ENCODE results near the gene SPINK4.

SPINK4 gene

GRCh38 chr9:33263131-33264002 is 23.4 kb downstream of the SPINK4 start:
- DNase-seq, result peak; percentile 2

- DNase-seq, result no peak
Measured at GRCh38 chr9:33264003-33264472, 24.1 kb downstream of the SPINK4 start.

DNA sequence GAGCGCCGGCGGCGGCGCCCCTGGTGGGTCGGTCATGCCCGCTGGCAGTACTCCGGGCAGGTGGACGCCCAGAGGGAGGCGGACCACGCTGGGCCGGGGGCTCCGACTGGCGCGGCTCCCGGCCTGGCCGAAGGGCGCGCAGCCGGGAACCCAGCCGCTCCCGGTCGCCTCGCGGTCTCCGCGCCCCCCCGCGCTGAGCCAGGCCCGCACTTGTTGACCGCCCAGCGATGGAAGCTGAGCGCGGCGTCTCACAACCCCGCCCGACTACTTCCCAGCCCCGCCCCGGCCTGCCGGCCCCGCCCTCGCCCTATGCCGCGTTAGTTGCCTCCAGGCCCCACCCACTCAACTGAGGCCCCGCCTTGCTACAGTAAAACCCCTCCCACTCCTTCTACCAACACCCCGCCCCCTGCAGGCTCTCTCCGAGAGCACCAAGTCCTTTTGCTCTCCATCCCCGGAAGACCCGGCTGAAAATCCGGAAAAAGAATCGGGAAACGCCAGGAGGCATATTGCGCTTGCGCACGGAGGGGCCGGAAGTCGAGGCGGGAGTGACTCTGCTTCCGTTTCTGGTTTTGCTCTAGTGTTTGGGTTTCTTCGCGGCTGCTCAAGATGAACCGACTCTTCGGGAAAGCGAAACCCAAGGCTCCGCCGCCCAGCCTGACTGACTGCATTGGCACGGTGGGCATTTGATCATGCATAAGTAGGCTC is 24.7 kb downstream of the SPINK4 start, which contains the start of the genes BAG1 and CHMP5:
BAG1 (minus strand) TSS at position 236 of the 705 bp plus-strand sequence.
CHMP5 (plus strand) TSS at position 577 of the 705 bp plus-strand sequence; CDS start at position 607, 30 bp downstream.
- DNase-seq, result peak; percentile 98

- DNase-seq, result no peak
Measured at GRCh38 chr9:33265211-33265865, 25.4 kb downstream of the SPINK4 start.

- DNase-seq, result no peak
Measured at GRCh38 chr9:33267151-33267767, 27.3 kb downstream of the SPINK4 start.

- DNase-seq, result no peak
Measured at GRCh38 chr9:33270146-33270545, 30.2 kb downstream of the SPINK4 start.

GRCh38 chr9:33272061-33272460 is 32.1 kb downstream of the SPINK4 start:
- no peak for DNase-seq

DNA sequence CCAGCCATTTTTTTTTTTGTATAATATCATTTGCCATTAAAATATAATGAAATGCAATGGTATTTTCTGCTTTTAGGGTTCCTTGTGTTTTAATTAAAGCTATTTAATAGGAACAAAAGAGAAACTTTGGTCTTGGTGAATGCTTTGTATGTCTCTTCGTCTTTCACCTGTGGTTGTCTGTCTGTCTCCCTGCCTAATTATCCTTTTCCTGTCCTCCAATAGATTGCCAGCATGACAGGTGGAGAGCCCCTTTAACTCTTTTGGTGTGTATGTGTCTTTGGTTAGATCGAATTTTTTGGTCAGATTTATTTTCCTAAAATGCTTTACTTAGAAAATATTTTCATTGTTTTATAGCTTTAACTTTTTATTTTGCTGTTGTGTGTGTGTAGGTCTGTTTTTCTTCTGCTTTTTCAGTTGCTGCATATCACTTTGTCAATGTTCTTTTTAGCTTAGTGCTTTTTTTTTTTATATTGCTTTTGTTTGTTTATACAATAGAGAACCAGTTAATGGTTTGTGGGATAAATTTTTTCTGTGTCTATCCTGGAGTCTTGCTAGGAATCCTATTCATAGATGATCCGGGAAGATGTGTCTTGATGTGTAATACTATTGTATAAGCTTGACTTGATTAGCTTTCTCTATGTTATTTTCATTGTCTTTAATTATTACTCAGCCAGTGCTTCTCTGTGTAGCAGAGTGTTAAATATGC is 33.5 kb downstream of the SPINK4 start:
- DNase-seq, result no peak

GRCh38 chr9:33273972-33274328 is 34.0 kb downstream of the SPINK4 start:
- DNase-seq, result no peak

- no peak for DNase-seq
Measured at GRCh38 chr9:33277484-33277883, 37.5 kb downstream of the SPINK4 start.

GRCh38 chr9:33285502-33285901 is 45.5 kb downstream of the SPINK4 start:
- DNase-seq, result no peak

DNA sequence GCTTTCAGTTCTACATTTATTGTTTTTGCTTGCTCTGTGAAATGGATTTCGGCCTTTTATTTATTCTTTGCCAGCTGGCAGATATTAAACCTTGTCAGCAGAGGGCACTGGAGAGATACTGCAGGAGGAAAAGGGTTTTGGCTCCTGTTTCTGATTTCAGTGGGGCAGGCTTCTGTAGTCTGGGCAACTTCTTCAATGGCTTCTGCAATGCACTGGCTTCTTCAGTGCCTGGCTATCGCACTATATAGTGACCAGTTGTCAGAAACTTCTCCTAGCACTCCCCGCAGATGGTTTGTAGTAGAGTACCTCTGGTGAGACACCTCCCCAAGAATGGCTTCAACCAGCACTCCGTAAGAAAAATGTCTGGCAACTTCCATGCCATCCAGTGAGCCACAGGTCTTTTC is 47.1 kb downstream of the SPINK4 start:
- DNase-seq, result peak; percentile 25

GRCh38 chr9:33288235-33288634 is 48.3 kb downstream of the SPINK4 start:
- DNase-seq, result no peak

- DNase-seq, result no peak
Measured at GRCh38 chr9:33288828-33289483, 49.0 kb downstream of the SPINK4 start.

- DNase-seq, result no peak
Measured at GRCh38 chr9:33289496-33289895, 49.5 kb downstream of the SPINK4 start.

DNA sequence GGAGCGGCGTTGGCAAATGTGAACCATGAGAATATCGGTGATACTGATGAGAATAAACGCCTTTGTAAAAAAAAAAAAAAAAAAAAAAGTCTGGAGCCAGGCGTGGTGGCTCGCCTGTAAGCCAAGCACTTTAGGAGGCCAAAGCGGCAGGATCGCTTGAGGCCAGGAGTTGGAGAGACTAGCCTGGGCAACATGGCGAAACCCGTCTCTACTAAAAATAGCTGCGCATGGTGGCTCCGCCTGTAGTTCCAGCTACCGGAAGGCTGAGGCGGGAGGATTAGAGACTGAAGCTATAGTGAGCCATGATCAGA is 49.9 kb downstream of the SPINK4 start:
- DNase-seq, result no peak

DNA sequence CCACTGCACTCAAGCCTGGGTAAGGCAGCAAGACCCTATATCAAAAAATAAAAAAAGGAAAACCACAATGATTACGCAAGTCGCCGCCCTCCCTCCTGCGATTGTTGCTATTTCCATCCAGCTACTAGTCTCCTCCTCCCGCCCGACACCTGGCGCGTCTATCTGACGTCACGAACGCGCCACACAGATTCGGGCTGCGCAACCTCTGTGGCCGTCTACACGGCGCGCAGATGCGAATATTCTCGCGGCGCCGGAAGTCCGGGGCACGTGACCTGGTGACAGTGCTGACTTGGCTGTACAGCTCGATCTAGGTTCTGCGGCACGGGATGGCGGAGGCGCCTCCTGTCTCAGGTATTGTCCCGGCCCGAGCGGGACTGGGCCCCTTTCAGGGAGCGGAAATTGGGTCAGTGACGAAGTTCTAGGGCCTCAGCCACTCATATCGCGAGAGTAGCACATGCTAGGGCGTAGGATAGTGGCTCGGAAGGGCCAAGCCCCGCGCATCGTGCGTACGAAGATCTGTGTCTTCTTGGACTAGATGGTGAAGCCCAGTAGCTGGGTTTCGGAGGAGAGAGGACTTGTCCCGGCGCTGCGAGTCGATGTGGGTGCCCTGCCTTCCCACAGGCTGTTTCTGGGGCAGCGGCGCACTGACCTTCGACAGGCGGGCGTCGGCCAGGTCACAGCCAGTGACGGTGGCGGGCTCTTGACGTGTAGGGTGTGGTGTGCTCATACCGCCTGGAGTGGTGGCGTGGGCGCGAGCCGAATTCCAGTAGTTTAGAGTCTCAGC is 50.5 kb downstream of the SPINK4 start, which contains the start of gene NFX1:
NFX1 (plus strand) TSS at position 270 of the 784 bp plus-strand sequence; CDS start at position 327, 57 bp downstream.
- DNase-seq, result peak; percentile 92

- DNase-seq, result no peak
Measured at GRCh38 chr9:33291031-33291397, 51.0 kb downstream of the SPINK4 start.

DNA sequence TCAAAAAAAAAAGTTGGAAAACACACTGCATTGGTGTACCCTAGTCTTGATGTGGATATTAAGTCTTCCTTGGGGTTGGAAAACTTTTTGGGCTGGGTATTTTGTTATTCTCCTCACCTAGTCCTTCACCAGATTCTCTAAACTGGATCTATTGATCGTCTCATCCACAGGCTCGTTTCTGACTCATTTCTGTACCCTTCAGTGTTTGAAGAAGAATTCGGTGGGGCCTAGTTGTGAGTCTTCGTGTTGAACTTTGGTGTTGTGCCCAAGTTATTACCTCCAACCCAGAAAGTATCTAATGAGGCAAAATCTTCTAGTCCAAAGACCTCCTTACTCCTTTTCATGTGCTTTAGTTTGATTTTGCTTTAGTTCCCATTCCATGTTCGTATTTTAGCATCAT is 51.9 kb downstream of the SPINK4 start:
- DNase-seq, result no peak

GRCh38 chr9:33293782-33294181 is 53.8 kb downstream of the SPINK4 start:
- DNase-seq, result no peak
